WTC11 (cell line): ENCODE results near the gene SORL1.

Experiments used
- IRF2 ChIP-seq: sonication (generic); formaldehyde crosslinking; IDR thresholded peaks from 2 replicates; pipeline ENCODE4 v1.8.0; 2022; ENCODE audit warnings: low read depth, missing genetic modification reagents, borderline replicate concordance
- ZNF232 ChIP-seq: sonication (generic); formaldehyde crosslinking; IDR thresholded peaks from 2 replicates; pipeline ENCODE4 v1.8.0; 2022; ENCODE audit warnings: mild to moderate bottlenecking, missing genetic modification reagents
- TF ChIP-seq, protein P1 (sequence below): sonication (generic); formaldehyde crosslinking; IDR thresholded peaks from 2 replicates; pipeline ENCODE4 v1.8.1; 2022; ENCODE audit warnings: low read depth, mild to moderate bottlenecking, moderate library complexity, missing genetic modification reagents, borderline replicate concordance

- TF ChIP-seq IRF2 (CRISPR knock-in tag) (no peak), ZNF232 (CRISPR knock-in tag) (no peak)
- TF ChIP-seq, protein P1, sequence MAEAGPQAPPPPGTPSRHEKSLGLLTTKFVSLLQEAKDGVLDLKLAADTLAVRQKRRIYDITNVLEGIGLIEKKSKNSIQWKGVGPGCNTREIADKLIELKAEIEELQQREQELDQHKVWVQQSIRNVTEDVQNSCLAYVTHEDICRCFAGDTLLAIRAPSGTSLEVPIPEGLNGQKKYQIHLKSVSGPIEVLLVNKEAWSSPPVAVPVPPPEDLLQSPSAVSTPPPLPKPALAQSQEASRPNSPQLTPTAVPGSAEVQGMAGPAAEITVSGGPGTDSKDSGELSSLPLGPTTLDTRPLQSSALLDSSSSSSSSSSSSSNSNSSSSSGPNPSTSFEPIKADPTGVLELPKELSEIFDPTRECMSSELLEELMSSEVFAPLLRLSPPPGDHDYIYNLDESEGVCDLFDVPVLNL (CRISPR knock-in tag) = no peak
These were observed 177.9 kb downstream of the SORL1 start for GRCh38 chr11:121630041-121630440.
